SK-N-SH (cell line): ENCODE data around the gene ARHGDIG.

Source experiments
- EP300 ChIP-seq, 2 experiments: IDR thresholded peaks; 2 replicates each; pipeline versions ENCODE4 v1.4.0 to v1.6.1; 2012; ENCODE audit warnings: borderline replicate concordance in 1 of 2, low read depth in 1 of 2, low read length in 1 of 2
- FOXJ3 ChIP-seq: sonication (generic); formaldehyde crosslinking; IDR thresholded peaks from 2 replicates; pipeline ENCODE4 v1.5.1; 2020; ENCODE audit warnings: mild to moderate bottlenecking, missing genetic modification reagents
- JUND ChIP-seq: IDR thresholded peaks from 2 replicates; pipeline ENCODE4 v1.4.0; 2012
- RAD21 ChIP-seq: IDR thresholded peaks from 2 replicates; pipeline ENCODE4 v1.6.1; 2012; ENCODE audit warnings: mild to moderate bottlenecking, low read length
- RCOR1 ChIP-seq: fragments of 150-350 bp; IDR thresholded peaks from 2 replicates; pipeline ENCODE4 v1.6.1; 2017; ENCODE audit warnings: antibody characterized with exemption, low read length
- RFX5 ChIP-seq: IDR thresholded peaks from 2 replicates; pipeline ENCODE4 v1.6.1; 2012; ENCODE audit warnings: mild to moderate bottlenecking, improper control_type of control experiment, low read length
- SMC3 ChIP-seq: IDR thresholded peaks from 2 replicates; pipeline ENCODE4 v1.6.1; 2012; ENCODE audit warnings: low read depth, low read length, improper control_type of control experiment
- TAF1 ChIP-seq: IDR thresholded peaks from 2 replicates; pipeline ENCODE4 v1.6.1; 2012; ENCODE audit warnings: low read depth, mild to moderate bottlenecking, low read length, moderate library complexity, borderline replicate concordance
- TEAD4 ChIP-seq: IDR thresholded peaks from 2 replicates; pipeline ENCODE4 v1.4.0; 2012; ENCODE audit warnings: mild to moderate bottlenecking, borderline replicate concordance; ENCODE audit not compliant: insufficient read depth
- YY1 ChIP-seq: IDR thresholded peaks from 2 replicates; pipeline ENCODE4 v1.4.0; 2012; ENCODE audit warnings: low read depth, mild to moderate bottlenecking
- TF ChIP-seq, protein P1 (sequence below): fragments of 200-600 bp; sonication (generic); IDR thresholded peaks from 2 replicates; pipeline ENCODE4 v1.6.1; 2017; ENCODE audit warnings: antibody characterized with exemption, mild to moderate bottlenecking, moderate library complexity
- TF ChIP-seq, protein P2 (sequence below): IDR thresholded peaks from 2 replicates; pipeline ENCODE4 v1.4.0; 2012; ENCODE audit warnings: low read depth
- TF ChIP-seq, protein P3 (sequence below): IDR thresholded peaks from 2 replicates; pipeline ENCODE4; 2012

DNA sequence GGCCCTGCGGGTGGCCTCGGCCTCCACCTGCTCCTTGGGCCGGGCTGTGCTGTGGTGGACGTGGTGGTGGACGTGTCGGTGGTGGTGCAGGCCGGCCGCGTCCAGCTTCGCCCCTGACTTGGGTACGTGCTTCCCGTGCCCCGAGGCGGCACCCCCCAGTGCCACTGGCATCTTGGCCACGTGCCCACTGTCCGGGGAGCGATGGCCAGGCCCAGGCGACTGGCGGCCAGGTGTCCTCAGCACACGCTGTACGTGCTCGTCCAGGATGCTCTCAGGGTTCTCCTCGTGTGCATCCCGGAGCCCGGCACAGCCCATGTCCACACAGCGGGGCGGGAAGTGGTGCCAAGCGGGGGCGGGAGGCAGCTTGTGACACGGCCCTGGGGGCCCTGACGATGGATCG, 17.4 kb downstream of the ARHGDIG start:
- no peak for TF ChIP-seq TEAD4
- no peak for TF ChIP-seq JUND
- TF ChIP-seq, protein P1, sequence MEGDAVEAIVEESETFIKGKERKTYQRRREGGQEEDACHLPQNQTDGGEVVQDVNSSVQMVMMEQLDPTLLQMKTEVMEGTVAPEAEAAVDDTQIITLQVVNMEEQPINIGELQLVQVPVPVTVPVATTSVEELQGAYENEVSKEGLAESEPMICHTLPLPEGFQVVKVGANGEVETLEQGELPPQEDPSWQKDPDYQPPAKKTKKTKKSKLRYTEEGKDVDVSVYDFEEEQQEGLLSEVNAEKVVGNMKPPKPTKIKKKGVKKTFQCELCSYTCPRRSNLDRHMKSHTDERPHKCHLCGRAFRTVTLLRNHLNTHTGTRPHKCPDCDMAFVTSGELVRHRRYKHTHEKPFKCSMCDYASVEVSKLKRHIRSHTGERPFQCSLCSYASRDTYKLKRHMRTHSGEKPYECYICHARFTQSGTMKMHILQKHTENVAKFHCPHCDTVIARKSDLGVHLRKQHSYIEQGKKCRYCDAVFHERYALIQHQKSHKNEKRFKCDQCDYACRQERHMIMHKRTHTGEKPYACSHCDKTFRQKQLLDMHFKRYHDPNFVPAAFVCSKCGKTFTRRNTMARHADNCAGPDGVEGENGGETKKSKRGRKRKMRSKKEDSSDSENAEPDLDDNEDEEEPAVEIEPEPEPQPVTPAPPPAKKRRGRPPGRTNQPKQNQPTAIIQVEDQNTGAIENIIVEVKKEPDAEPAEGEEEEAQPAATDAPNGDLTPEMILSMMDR: no peak
- no peak for TF ChIP-seq RCOR1
- TF ChIP-seq, protein P2, sequence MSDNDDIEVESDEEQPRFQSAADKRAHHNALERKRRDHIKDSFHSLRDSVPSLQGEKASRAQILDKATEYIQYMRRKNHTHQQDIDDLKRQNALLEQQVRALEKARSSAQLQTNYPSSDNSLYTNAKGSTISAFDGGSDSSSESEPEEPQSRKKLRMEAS: no peak
- no peak for TF ChIP-seq RAD21
- TF ChIP-seq, protein P3, sequence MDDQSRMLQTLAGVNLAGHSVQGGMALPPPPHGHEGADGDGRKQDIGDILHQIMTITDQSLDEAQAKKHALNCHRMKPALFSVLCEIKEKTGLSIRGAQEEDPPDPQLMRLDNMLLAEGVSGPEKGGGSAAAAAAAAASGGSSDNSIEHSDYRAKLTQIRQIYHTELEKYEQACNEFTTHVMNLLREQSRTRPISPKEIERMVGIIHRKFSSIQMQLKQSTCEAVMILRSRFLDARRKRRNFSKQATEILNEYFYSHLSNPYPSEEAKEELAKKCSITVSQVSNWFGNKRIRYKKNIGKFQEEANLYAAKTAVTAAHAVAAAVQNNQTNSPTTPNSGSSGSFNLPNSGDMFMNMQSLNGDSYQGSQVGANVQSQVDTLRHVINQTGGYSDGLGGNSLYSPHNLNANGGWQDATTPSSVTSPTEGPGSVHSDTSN: no peak
- no peak for TF ChIP-seq RFX5
- TF ChIP-seq YY1: no peak
- no peak for TF ChIP-seq EP300 (IDR thresholded peaks at IDR 0.05; ENCODE audit: borderline replicate concordance in 1 of 2, low read depth in 1 of 2, low read length in 1 of 2)
- no peak for TF ChIP-seq SMC3
- no peak for TF ChIP-seq TAF1
- no peak for TF ChIP-seq FOXJ3 (CRISPR knock-in tag)
